Esophagus squamous epithelium (tissue), 5 donors: Measurements from ENCODE around the gene TINAGL1. TPM values are rescaled to one million over a fixed set of nuclear protein-coding genes. Genes with fewer than 3 reads are reported as not detected.

Experiments
- DNase-seq: peaks from one replicate; lab custom pipeline; 2025; lab: John Stamatoyannopoulos, UW
- H3K27ac ChIP-seq, 4 donors: fragments of 200-600 bp; sonication (generic); one replicate each; pipeline ENCODE4 v1.5.1; 2016 to 2019; ENCODE audit warnings: mild to moderate bottlenecking in 1 of 4
- H3K27me3 ChIP-seq, 4 donors: fragments of 200-600 bp; sonication (generic); 1 replicate in 3 of 4; 2 replicates in 1 of 4; pipeline versions ENCODE4 v1.5.1 to v1.6.0; 2017 to 2021; ENCODE audit warnings: antibody characterized with exemption in 1 of 4
- H3K36me3 ChIP-seq, 3 donors: fragments of 200-600 bp; sonication (generic); one replicate each; pipeline ENCODE4 v1.5.1; 2016 to 2019
- H3K4me1 ChIP-seq, 3 donors: fragments of 200-600 bp; sonication (generic); one replicate each; pipeline ENCODE4 v1.5.1; 2017 to 2019
- H3K4me3 ChIP-seq, 4 donors: fragments of 200-600 bp; sonication (generic); 1 replicate in 3 of 4; 2 replicates in 1 of 4; pipeline ENCODE4 v1.5.1; 2016 to 2019; ENCODE audit warnings: mild to moderate bottlenecking in 2 of 4, moderate library complexity in 1 of 4
- H3K9me3 ChIP-seq, 3 donors: fragments of 200-600 bp; sonication (generic); one replicate each; pipeline ENCODE4 v1.5.1; 2016 to 2019
- POLR2A ChIP-seq, 4 donors: fragments of 450-650 bp; IDR thresholded peaks; one replicate each; pipeline ENCODE4 v1.6.1; 2017; ENCODE audit warnings: antibody characterized with exemption in 4 of 4, mild to moderate bottlenecking in 4 of 4, moderate library complexity in 3 of 4
- WGBS, 2 donors: methylation state at CpG; one replicate each; pipeline ENCODE4 v1.1.5; 2018; 5-methylcytosine and 5-hydroxymethylcytosine counted together
- intact Hi-C: fragments of 100-400 bp; cut with DNase I; formaldehyde crosslinking; loops from one replicate; pipeline ENCODE4 v1.15.0; 2022
- total RNA-seq, 4 donors: library from RNA; depleted of rRNA; stranded (reverse); fragments of >200 nt; gene quantifications; one replicate each; pipeline ENCODE4 v1.1.0, GENCODE V29; 2016
- TF ChIP-seq, protein P1 (sequence below), 6 experiments: fragments of 450-650 bp in 4 of 6; fragments of 200-600 bp in 2 of 6; sonication (generic) in 2 of 6; IDR thresholded peaks; one replicate each; pipeline ENCODE4 v1.5.1; 2016 to 2019; ENCODE audit warnings: antibody characterized with exemption in 6 of 6, mild to moderate bottlenecking in 4 of 6, moderate library complexity in 4 of 6
- donor health status: DM: yes; HTN: yes; CAD: no.

The TINAGL1 gene
- total RNA-seq, 4 donors from 2014 or later: 24.5 to 56.4 (median 44.6) TPM

DNA sequence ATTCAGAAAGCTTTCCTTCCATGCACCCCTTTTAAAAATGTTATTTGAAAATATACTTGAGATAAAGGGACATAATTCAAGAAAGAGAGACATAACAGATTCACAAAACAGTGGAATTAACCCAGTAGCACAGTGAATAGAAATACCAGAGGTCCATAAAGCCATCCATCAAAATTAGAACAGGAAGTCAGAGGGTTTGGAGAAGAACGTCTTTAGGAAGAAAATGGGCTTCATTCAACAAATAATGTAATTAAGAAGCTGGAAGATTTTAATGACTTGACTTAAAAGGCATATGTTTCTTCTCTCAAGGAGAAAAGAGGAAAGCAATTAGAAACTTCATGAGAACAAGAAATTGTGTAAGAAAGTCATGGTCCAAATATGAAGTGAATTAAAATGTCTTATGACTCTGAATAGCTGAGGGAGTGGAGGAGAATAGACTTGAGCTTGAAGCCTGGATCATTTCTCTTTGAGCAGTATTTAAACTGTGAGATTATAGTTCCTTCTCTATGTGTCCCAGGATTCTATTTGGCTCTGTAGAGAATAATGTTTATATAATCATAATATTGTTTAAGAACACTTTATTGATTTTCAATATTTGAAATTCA, 33.3 kb downstream of the TINAGL1 start:
- H3K36me3 ChIP-seq: no peaks in the 10 kb centered on the region
- H3K4me3 ChIP-seq: no peak overlapping the region
- intact Hi-C loops: no loop called here
- H3K9me3 ChIP-seq: no peaks in the 10 kb centered on the region
- DNase-seq: no peak
- no peaks in the 10 kb centered on the region for H3K27me3 ChIP-seq
- 8 to 9% methylated on average over 1 of the region's 1 CpG for WGBS, 2 donors
- no peaks in the 10 kb centered on the region for H3K4me1 ChIP-seq
- no peak overlapping the region for H3K27ac ChIP-seq
- no peak for TF ChIP-seq POLR2A (IDR thresholded peaks at IDR 0.05)
- TF ChIP-seq, protein P1, sequence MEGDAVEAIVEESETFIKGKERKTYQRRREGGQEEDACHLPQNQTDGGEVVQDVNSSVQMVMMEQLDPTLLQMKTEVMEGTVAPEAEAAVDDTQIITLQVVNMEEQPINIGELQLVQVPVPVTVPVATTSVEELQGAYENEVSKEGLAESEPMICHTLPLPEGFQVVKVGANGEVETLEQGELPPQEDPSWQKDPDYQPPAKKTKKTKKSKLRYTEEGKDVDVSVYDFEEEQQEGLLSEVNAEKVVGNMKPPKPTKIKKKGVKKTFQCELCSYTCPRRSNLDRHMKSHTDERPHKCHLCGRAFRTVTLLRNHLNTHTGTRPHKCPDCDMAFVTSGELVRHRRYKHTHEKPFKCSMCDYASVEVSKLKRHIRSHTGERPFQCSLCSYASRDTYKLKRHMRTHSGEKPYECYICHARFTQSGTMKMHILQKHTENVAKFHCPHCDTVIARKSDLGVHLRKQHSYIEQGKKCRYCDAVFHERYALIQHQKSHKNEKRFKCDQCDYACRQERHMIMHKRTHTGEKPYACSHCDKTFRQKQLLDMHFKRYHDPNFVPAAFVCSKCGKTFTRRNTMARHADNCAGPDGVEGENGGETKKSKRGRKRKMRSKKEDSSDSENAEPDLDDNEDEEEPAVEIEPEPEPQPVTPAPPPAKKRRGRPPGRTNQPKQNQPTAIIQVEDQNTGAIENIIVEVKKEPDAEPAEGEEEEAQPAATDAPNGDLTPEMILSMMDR (IDR thresholded peaks at IDR 0.05): no peak

DNA sequence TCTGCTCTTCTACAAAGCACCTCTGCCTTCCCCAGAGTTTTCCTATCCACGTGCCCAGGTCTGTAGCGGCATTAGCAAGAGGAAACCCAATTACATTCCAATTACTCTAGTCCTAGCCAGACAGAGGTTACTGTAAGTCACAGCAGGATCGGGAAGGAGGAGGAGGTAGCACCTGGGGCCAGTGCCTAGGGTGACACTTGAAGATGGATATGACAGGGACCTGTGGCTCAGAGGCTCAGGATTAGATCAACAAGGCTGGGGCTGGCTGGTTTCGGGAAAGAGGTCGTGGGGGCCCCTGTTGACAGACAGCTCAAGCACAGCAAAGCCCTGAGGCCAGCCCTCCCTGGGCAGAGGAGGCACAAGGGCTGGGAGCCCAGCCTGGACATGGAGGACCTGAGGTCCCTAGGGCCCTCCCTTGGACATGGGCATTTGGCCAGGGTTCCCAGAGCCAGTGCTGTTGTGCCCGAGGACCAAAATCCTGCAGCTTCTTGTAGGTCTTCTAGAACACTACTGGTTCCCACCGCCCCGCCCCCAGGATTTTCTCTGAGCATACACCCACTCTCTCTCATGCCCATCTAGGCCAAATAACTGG, 38.2 kb downstream of the TINAGL1 start:
- Histone ChIP-seq H3K27ac (no peak overlapping the region), H3K36me3 (no peaks in the 10 kb centered on the region), H3K4me3 (no peak overlapping the region), H3K27me3 (peaks cover 0 to 35% (median 3%) of the 10 kb centered on the region in 4 donors), H3K9me3 (no peaks in the 10 kb centered on the region), H3K4me1 (peaks cover 8 to 16% (median 11%) of the 10 kb centered on the region in 3 donors)
- DNase-seq: no peak
- intact Hi-C loops: no loop called here
- WGBS, 2 donors: 79 to 87% methylated on average over 4 to 6 of the region's 8 CpGs
- no peak for TF ChIP-seq POLR2A (IDR thresholded peaks at IDR 0.05)
- TF ChIP-seq, protein P1 (IDR thresholded peaks at IDR 0.05): no peak

DNA sequence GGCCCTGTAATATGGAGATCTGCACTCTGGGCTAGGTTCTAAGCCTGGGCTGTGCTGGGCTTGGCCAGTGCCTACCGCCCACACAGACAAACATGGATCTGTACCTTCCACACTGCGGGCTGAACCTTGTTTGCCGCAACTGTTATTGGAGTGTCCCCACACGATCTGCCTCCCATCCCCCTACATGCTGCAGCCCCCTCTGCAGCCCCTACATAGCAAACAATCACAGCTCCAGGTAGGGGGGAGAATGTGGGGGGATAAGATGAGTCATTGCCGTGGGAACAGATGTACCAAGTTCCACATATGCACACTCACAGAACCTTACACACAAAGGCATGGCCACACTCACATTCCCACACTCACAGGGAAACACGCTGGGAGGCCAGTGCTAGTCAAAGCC, 39.1 kb downstream of the TINAGL1 start:
- no peaks in the 10 kb centered on the region for H3K36me3 ChIP-seq
- 90% methylated on average over 5 of the region's 6 CpGs; no CpG with 5 or more reads in 1 of the 2 donors for WGBS, 2 donors
- intact Hi-C loops: no loop called here
- H3K9me3 ChIP-seq: no peaks in the 10 kb centered on the region
- H3K4me3 ChIP-seq: no peak overlapping the region
- DNase-seq: no peak
- peaks cover 0 to 35% (median 3%) of the 10 kb centered on the region in 4 donors for H3K27me3 ChIP-seq
- TF ChIP-seq, protein P1 (IDR thresholded peaks at IDR 0.05): no peak
- no peak for TF ChIP-seq POLR2A (IDR thresholded peaks at IDR 0.05)
- H3K27ac ChIP-seq: no peak overlapping the region
- peaks cover 8 to 16% (median 11%) of the 10 kb centered on the region in 3 donors for H3K4me1 ChIP-seq

DNA sequence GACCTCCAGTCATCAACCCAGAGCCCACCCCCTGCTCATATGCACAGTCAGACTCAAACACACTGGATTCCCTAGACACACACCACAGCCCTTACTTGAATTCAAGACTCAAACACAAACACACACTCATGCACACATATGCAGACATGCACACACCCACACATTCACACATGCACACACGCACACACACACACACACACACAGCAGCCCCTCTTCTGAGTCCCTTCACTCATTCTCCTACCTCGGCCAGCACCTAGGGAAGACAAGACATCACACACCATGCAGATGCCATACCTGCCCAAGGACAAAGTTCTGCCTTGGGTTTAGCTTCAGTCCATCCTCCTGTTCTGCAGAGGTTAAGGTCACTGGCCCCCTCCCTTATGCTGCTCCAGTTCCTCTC, 39.6 kb downstream of the TINAGL1 start:
- no peaks in the 10 kb centered on the region for H3K9me3 ChIP-seq
- no peak overlapping the region for H3K4me3 ChIP-seq
- 74 to 100% methylated on average over 2 of the region's 2 CpGs for WGBS, 2 donors
- no peak overlapping the region for H3K27ac ChIP-seq
- no peaks in the 10 kb centered on the region for H3K36me3 ChIP-seq
- no peak for TF ChIP-seq POLR2A (IDR thresholded peaks at IDR 0.05)
- TF ChIP-seq, protein P1 (IDR thresholded peaks at IDR 0.05): no peak
- intact Hi-C loops: no loop called here
- no peak for DNase-seq
- H3K4me1 ChIP-seq: peaks cover 8 to 16% (median 11%) of the 10 kb centered on the region in 3 donors
- H3K27me3 ChIP-seq: peaks cover 0 to 35% (median 3%) of the 10 kb centered on the region in 4 donors

DNA sequence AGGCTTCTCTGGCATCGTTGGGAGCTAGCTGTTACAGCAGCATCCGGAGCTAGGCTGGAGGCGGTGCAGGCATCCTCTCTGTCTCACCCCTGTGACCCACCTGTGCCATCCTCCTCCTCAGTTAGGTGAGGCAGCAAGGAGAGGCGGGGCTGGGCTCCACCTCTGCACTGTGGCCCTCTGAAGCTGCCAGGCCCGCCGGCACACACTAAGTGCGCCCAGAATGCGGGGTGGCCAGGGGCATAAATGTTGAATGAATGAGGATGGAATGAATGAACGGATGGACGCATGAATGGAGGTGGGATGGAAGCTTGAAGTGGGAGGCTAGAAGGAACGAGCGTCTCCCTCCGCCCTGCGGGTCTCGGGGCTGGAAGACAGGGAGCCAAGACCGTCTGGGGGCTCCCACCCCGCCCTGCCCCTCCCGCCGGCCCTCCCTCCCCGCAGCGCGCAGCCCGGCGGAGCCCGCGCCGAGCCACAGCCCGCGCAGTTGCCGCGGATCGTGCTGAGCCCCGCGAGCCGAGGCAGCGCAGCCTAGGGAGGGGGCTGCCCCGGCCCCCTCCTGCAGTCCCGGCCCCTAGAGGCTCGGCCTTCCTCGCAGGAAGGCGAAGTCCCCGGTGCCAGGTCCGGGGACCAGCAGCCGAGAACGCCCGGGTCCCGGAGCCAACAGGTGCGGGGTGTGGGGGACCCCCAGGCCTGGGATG, 41.1 kb downstream of the TINAGL1 start, which contains the start of gene HCRTR1:
HCRTR1 (plus strand) TSS at position 472 of the 698 bp plus-strand sequence. CDS start 1,504 bp downstream, outside the sequence.
- intact Hi-C loops: no loop called here

More for the DNA sequence above, 41.1 kb downstream of the TINAGL1 start, which contains the start of gene HCRTR1:
- peaks cover 8 to 16% (median 11%) of the 10 kb centered on the region in 3 donors for H3K4me1 ChIP-seq
- H3K4me3 ChIP-seq: peak within 1 kb of the TSS; percentile 31 to 69 (median 46)
- H3K27ac ChIP-seq: no peak within 1 kb of the TSS
- TF ChIP-seq, protein P1 (IDR thresholded peaks at IDR 0.05): no peak
- no peak for TF ChIP-seq POLR2A (IDR thresholded peaks at IDR 0.05)
- WGBS, 2 donors: 20 to 27% methylated on average over 9 to 12 of the region's 48 CpGs
- DNase-seq: no peak
- H3K27me3 ChIP-seq: peaks cover 0 to 35% (median 3%) of the 10 kb centered on the region in 4 donors
- H3K9me3 ChIP-seq: no peaks in the 10 kb centered on the region
- no peaks in the 10 kb centered on the region for H3K36me3 ChIP-seq
